ENCODE results near the gene TTC32. TPM values are rescaled to one million over a fixed set of nuclear protein-coding genes. Genes with fewer than 3 reads are reported as not detected.

TTC32 gene
- total and polyA plus RNA-seq, 2 of the 4 experiments (the other 2 are of a cell fraction): 1.1 to 3.9 TPM

DNA sequence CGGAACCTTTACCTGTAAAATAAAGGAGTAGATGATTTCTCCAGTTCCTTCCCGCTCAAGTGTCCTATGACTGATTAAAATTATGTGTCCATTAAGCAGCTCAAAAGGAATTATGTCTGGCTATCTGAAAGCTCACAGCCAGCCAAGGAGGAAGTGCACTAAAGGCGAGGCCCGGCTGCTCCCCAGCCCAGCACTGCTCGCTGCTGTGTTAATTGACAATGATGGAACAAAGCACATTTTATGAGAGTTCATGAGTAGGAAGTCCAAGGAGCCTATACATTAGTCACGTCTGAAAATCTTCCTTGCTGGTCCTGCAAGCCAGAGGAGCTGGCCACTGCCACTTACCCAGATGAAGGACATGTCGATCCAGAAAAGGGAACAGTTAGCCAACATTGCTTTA lies 14.3 kb downstream of the TTC32 start:
- Histone ChIP-seq H4K8ac (ENCODE audit: low read depth in 2 of 2, low read length in 2 of 2) (no peak overlapping the region), H2AFZ (replicated peaks; ENCODE audit: low read length, poor library complexity) (no peak overlapping the region), H3K9me3 (ENCODE audit: control insufficient read depth, insufficient read depth, low read length) (no peaks in the 10 kb centered on the region), H4K20me1 (ENCODE audit: insufficient read depth, low read length) (no peaks in the 10 kb centered on the region), H3K27me3 (ENCODE audit: control insufficient read depth, insufficient read depth, low read length) (peaks cover 8% of the 10 kb centered on the region), H3K4me1 (ENCODE audit: control insufficient read depth, insufficient read depth, low read length) (peaks cover 2% of the 10 kb centered on the region; the same call in 1 of the 2 replicates), H3K9ac (ENCODE audit: low read depth, low read length) (no peak overlapping the region), H3K27ac (ENCODE audit: insufficient read depth, low read length) (no peak overlapping the region), H2BK5ac (ENCODE audit: low read depth, low read length, poor library complexity, severe bottlenecking) (no peak overlapping the region), H2BK15ac (ENCODE audit: low read depth, low read length) (no peak overlapping the region), H3K4ac (ENCODE audit: low read depth, low read length) (no peak overlapping the region), H3K36me3 (ENCODE audit: control insufficient read depth, insufficient read depth, low read length) (peaks cover 1% of the 10 kb centered on the region; the same call in 1 of the 2 replicates), H3K79me1 (ENCODE audit: low read depth in 1 of 2, low read length in 2 of 2) (peaks cover 0 to 3% of the 10 kb centered on the region in 2 experiments; a peak in 1 of 4 replicates), H2BK20ac (ENCODE audit: low read depth, low read length) (no peak overlapping the region), H3K23ac (ENCODE audit: low read depth, low read length) (no peak overlapping the region), H2AK9ac (replicated peaks; ENCODE audit: low read depth, low read length, poor library complexity) (no peak overlapping the region), H3K4me3 (ENCODE audit: insufficient read depth, low read depth, low read length) (no peak overlapping the region), H3K4me2 (ENCODE audit: low read depth, low read length) (no peak overlapping the region), H3K9me1 (ENCODE audit: insufficient read depth, low read length) (0 out of 2 replicates have a peak, but pooled peaks cover 3% of the 10 kb centered on the region), H4K5ac (ENCODE audit: low read depth, low read length) (no peak overlapping the region), H3K56ac (ENCODE audit: extremely low read depth, insufficient read depth, low read length) (no peak overlapping the region), H2AK5ac (ENCODE audit: low read depth, low read length) (no peak overlapping the region), H3K18ac (ENCODE audit: low read depth, low read length) (no peak overlapping the region), H2BK120ac (ENCODE audit: low read depth, low read length) (no peak overlapping the region), H4K91ac (ENCODE audit: insufficient read depth, low read depth, low read length) (no peak overlapping the region), H3K14ac (replicated peaks; ENCODE audit: low read depth, low read length) (no peak overlapping the region)
- BruUV-seq (replicated peaks): no TSS peak
- WGBS, 2 experiments (ENCODE audit: extremely low coverage in 2 of 2, insufficient read length in 1 of 2): 92% methylated on average over 4 of the region's 7 CpGs; no CpG with 5 or more reads in 1 of the 2 experiments
- ATAC-seq (ENCODE audit: low read depth): no peak
- TF ChIP-seq CEBPB (IDR thresholded peaks at IDR 0.05; ENCODE audit: low read depth, low read length): no peak
- TF ChIP-seq CHD1 (IDR thresholded peaks at IDR 0.05; ENCODE audit: low read depth, low read length): no peak
- TF ChIP-seq MAFK (IDR thresholded peaks at IDR 0.05; ENCODE audit: low read depth, low read length): no peak
- TF ChIP-seq, protein P1, sequence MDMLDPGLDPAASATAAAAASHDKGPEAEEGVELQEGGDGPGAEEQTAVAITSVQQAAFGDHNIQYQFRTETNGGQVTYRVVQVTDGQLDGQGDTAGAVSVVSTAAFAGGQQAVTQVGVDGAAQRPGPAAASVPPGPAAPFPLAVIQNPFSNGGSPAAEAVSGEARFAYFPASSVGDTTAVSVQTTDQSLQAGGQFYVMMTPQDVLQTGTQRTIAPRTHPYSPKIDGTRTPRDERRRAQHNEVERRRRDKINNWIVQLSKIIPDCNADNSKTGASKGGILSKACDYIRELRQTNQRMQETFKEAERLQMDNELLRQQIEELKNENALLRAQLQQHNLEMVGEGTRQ (IDR thresholded peaks at IDR 0.05; ENCODE audit: low read depth, low read length): no peak
- no peak for TF ChIP-seq RFX5 (IDR thresholded peaks at IDR 0.05; ENCODE audit: low read depth, low read length)
- TF ChIP-seq BHLHE40 (IDR thresholded peaks at IDR 0.05; ENCODE audit: low read depth, low read length): no peak
- TF ChIP-seq ELK1 (IDR thresholded peaks at IDR 0.05; ENCODE audit: borderline replicate concordance, low read depth, low read length): no peak
- no peak for TF ChIP-seq MAZ (IDR thresholded peaks at IDR 0.05; ENCODE audit: borderline replicate concordance, low read depth, low read length)
- no peak for TF ChIP-seq RCOR1 (IDR thresholded peaks at IDR 0.05; ENCODE audit: insufficient replicate concordance, low read length)
- TF ChIP-seq MXI1 (IDR thresholded peaks at IDR 0.05; ENCODE audit: borderline replicate concordance, low read depth, low read length): no peak
- TF ChIP-seq FOS (IDR thresholded peaks at IDR 0.05; ENCODE audit: low read depth, low read length): no peak
- no peak for TF ChIP-seq RAD21 (IDR thresholded peaks at IDR 0.05; ENCODE audit: low read length)
- dilution Hi-C loops (cut with HindIII; ENCODE audit: low sequenced_read_pairs, unreplicated experiment) (no loop called here), intact Hi-C loops (cut with micrococcal nuclease) (no loop called here), in situ Hi-C loops (cut with MboI; ENCODE audit: low sequenced_read_pairs) (no loop called here)
- ChIA-PET CTCF (no interaction called here), POLR2A (ENCODE audit: unreplicated experiment) (no interaction called here)
- DNase-seq: no peak

Data from IMR-90 (cell line).